ENCODE results near the gene SLC25A42.
"Not testable (repeated sequence)": the region's sequence is repeated elsewhere in the genome, so short reads cannot be mapped to it uniquely, and the experiment has no call there.

SLC25A42 gene

GRCh38 chr19:19063183-19064097, at the start of gene SLC25A42:
Gene SLC25A42, plus strand, starts transcription at chr19:19063994. Its CDS starts 32,131 bp downstream, at chr19:19096125.
- Histone ChIP-seq H3K9me3 (no peaks in the 10 kb centered on the region), H3K4me1 (peaks cover 10% of the 10 kb centered on the region), H3K4me3 (peak within 1 kb of the TSS; percentile 54), H3K27me3 (ENCODE audit: low read depth) (no peaks in the 10 kb centered on the region), H3K36me3 (replicated peaks) (peaks cover 6% of the 10 kb centered on the region; the same call in 1 of the 2 replicates)
- DNase-seq (ENCODE audit: low spot score in 2 of 2) = peak; percentile 98 to 100
- in situ Hi-C loops (cut with MboI; ENCODE audit: low sequenced_read_pairs) = no loop called here

GRCh38 chr19:19021115-19021514, 42.7 kb upstream of the SLC25A42 start:
- no peaks in the 10 kb centered on the region for H3K4me1 ChIP-seq
- no peaks in the 10 kb centered on the region for H3K27me3 ChIP-seq (ENCODE audit: low read depth)
- H3K36me3 ChIP-seq (replicated peaks) = peaks cover 82% of the 10 kb centered on the region
- no peaks in the 10 kb centered on the region for H3K9me3 ChIP-seq
- DNase-seq (ENCODE audit: low spot score in 2 of 2) = no peak
- H3K4me3 ChIP-seq = no peak overlapping the region
- in situ Hi-C loops (cut with MboI; ENCODE audit: low sequenced_read_pairs) = no loop called here

GRCh38 chr19:19022380-19022961, 41.3 kb upstream of the SLC25A42 start:
- in situ Hi-C loops (cut with MboI; ENCODE audit: low sequenced_read_pairs) = no loop called here
- H3K4me1 ChIP-seq = no peaks in the 10 kb centered on the region
- H3K36me3 ChIP-seq (replicated peaks) = peaks cover 82% of the 10 kb centered on the region
- H3K27me3 ChIP-seq (ENCODE audit: low read depth) = no peaks in the 10 kb centered on the region
- no peak for DNase-seq (ENCODE audit: low spot score in 2 of 2)
- H3K9me3 ChIP-seq = no peaks in the 10 kb centered on the region
- no peak overlapping the region for H3K4me3 ChIP-seq

GRCh38 chr19:19023376-19023775, 40.4 kb upstream of the SLC25A42 start:
- H3K4me3 ChIP-seq; H3K9me3 ChIP-seq; H3K4me1 ChIP-seq; H3K27me3 ChIP-seq (ENCODE audit: low read depth); DNase-seq (ENCODE audit: low spot score in 2 of 2); in situ Hi-C loops (cut with MboI; ENCODE audit: low sequenced_read_pairs): not testable (repeated sequence)
- peaks cover 82% of the 10 kb centered on the region for H3K36me3 ChIP-seq (replicated peaks)

GRCh38 chr19:19025861-19026260, 37.9 kb upstream of the SLC25A42 start:
- no peak overlapping the region for H3K4me3 ChIP-seq
- in situ Hi-C loops (cut with MboI; ENCODE audit: low sequenced_read_pairs) = no loop called here
- no peak for DNase-seq (ENCODE audit: low spot score in 2 of 2)
- no peaks in the 10 kb centered on the region for H3K4me1 ChIP-seq
- H3K9me3 ChIP-seq = no peaks in the 10 kb centered on the region
- H3K36me3 ChIP-seq (replicated peaks) = peaks cover 94% of the 10 kb centered on the region
- H3K27me3 ChIP-seq (ENCODE audit: low read depth) = no peaks in the 10 kb centered on the region

- Histone ChIP-seq H3K4me1 (no peaks in the 10 kb centered on the region), H3K9me3 (no peaks in the 10 kb centered on the region), H3K4me3 (no peak overlapping the region), H3K27me3 (ENCODE audit: low read depth) (no peaks in the 10 kb centered on the region), H3K36me3 (replicated peaks) (peaks cover 96% of the 10 kb centered on the region)
- no peak for DNase-seq (ENCODE audit: low spot score in 2 of 2)
- in situ Hi-C loops (cut with MboI; ENCODE audit: low sequenced_read_pairs) = no loop called here
Measured at GRCh38 chr19:19026299-19026971, 37.4 kb upstream of the SLC25A42 start.

- DNase-seq (ENCODE audit: low spot score in 2 of 2) = no peak
- Histone ChIP-seq H3K4me3 (no peak overlapping the region), H3K36me3 (replicated peaks) (peaks cover 88% of the 10 kb centered on the region), H3K4me1 (0 out of 2 replicates have a peak, but pooled peaks cover 3% of the 10 kb centered on the region), H3K9me3 (no peaks in the 10 kb centered on the region), H3K27me3 (ENCODE audit: low read depth) (no peaks in the 10 kb centered on the region)
- in situ Hi-C loops (cut with MboI; ENCODE audit: low sequenced_read_pairs) = no loop called here
Measured at GRCh38 chr19:19027228-19027627, 36.6 kb upstream of the SLC25A42 start.

- in situ Hi-C loops (cut with MboI; ENCODE audit: low sequenced_read_pairs) = no loop called here
- Histone ChIP-seq H3K27me3 (ENCODE audit: low read depth) (no peaks in the 10 kb centered on the region), H3K9me3 (no peaks in the 10 kb centered on the region), H3K36me3 (replicated peaks) (peaks cover 75% of the 10 kb centered on the region), H3K4me3 (no peak overlapping the region), H3K4me1 (0 out of 2 replicates have a peak, but pooled peaks cover 3% of the 10 kb centered on the region)
- no peak for DNase-seq (ENCODE audit: low spot score in 2 of 2)
Measured at GRCh38 chr19:19028526-19028925, 35.3 kb upstream of the SLC25A42 start.

GRCh38 chr19:19031891-19032290, 31.9 kb upstream of the SLC25A42 start:
- DNase-seq (ENCODE audit: low spot score in 2 of 2) = no peak
- Histone ChIP-seq H3K4me3 (peak overlapping the region; percentile 84), H3K9me3 (no peaks in the 10 kb centered on the region), H3K27me3 (ENCODE audit: low read depth) (no peaks in the 10 kb centered on the region), H3K4me1 (peaks cover 8% of the 10 kb centered on the region; the same call in 1 of the 2 replicates), H3K36me3 (replicated peaks) (peaks cover 52% of the 10 kb centered on the region)
- in situ Hi-C loops (cut with MboI; ENCODE audit: low sequenced_read_pairs) = no loop called here

GRCh38 chr19:19032420-19033175, 31.2 kb upstream of the SLC25A42 start:
- Histone ChIP-seq H3K9me3 (peaks cover 1% of the 10 kb centered on the region), H3K36me3 (replicated peaks) (peaks cover 48% of the 10 kb centered on the region), H3K4me3 (peak overlapping the region; percentile 84), H3K4me1 (peaks cover 8% of the 10 kb centered on the region; the same call in 1 of the 2 replicates), H3K27me3 (ENCODE audit: low read depth) (no peaks in the 10 kb centered on the region)
- DNase-seq (ENCODE audit: low spot score in 2 of 2) = peak; percentile 97 to 99
- in situ Hi-C loops (cut with MboI; ENCODE audit: low sequenced_read_pairs) = no loop called here

- peaks cover 8% of the 10 kb centered on the region; the same call in 1 of the 2 replicates for H3K4me1 ChIP-seq
- peak overlapping the region; percentile 84 for H3K4me3 ChIP-seq
- H3K27me3 ChIP-seq (ENCODE audit: low read depth) = no peaks in the 10 kb centered on the region
- peaks cover 6% of the 10 kb centered on the region for H3K9me3 ChIP-seq
- in situ Hi-C loops (cut with MboI; ENCODE audit: low sequenced_read_pairs) = no loop called here
- H3K36me3 ChIP-seq (replicated peaks) = peaks cover 47% of the 10 kb centered on the region
- no peak for DNase-seq (ENCODE audit: low spot score in 2 of 2)
Measured at GRCh38 chr19:19033176-19033425, 30.7 kb upstream of the SLC25A42 start.

GRCh38 chr19:19033426-19034203, 30.2 kb upstream of the SLC25A42 start, which contains the start of the genes ARMC6 and SUGP2:
Gene ARMC6, plus strand, starts transcription at chr19:19033603. Its CDS starts 607 bp downstream, at chr19:19034210.
Gene SUGP2, minus strand, starts transcription at chr19:19033517. Its CDS starts 2,446 bp downstream, at chr19:19031071.
- Histone ChIP-seq H3K36me3 (replicated peaks) (peaks cover 47% of the 10 kb centered on the region), H3K4me3 (peak within 1 kb of the TSS; percentile 84)
- in situ Hi-C loops (cut with MboI; ENCODE audit: low sequenced_read_pairs) = no loop called here

More at GRCh38 chr19:19033426-19034203, 30.2 kb upstream of the SLC25A42 start, which contains the start of the genes ARMC6 and SUGP2:
- Histone ChIP-seq H3K4me1 (peaks cover 8% of the 10 kb centered on the region; the same call in 1 of the 2 replicates), H3K9me3 (peaks cover 7% of the 10 kb centered on the region), H3K27me3 (ENCODE audit: low read depth) (no peaks in the 10 kb centered on the region)
- DNase-seq (ENCODE audit: low spot score in 2 of 2) = peak; percentile 86 to 87

All from HAP-1 (cell line).